ENCODE data around the gene MAFG.

MAFG gene

GRCh38 chr17:81903896-81904599 lies 23.5 kb downstream of the MAFG start:
- peaks cover 2% of the 10 kb centered on the region for H3K4me1 ChIP-seq (ENCODE audit: insufficient read depth, poor library complexity, severe bottlenecking)
- H3K27ac ChIP-seq (ENCODE audit: poor library complexity, severe bottlenecking): no peak overlapping the region
- peaks cover 47% of the 10 kb centered on the region for H3K36me3 ChIP-seq (ENCODE audit: low read depth)
- no peaks in the 10 kb centered on the region for H3K9me3 ChIP-seq (ENCODE audit: severe bottlenecking)
- no peak for ATAC-seq (ENCODE audit: low read depth)
- peak; percentile 61 for DNase-seq (ENCODE audit: low spot score)
- H3K4me3 ChIP-seq (ENCODE audit: severe bottlenecking): no peak overlapping the region
- TF ChIP-seq, protein P1, sequence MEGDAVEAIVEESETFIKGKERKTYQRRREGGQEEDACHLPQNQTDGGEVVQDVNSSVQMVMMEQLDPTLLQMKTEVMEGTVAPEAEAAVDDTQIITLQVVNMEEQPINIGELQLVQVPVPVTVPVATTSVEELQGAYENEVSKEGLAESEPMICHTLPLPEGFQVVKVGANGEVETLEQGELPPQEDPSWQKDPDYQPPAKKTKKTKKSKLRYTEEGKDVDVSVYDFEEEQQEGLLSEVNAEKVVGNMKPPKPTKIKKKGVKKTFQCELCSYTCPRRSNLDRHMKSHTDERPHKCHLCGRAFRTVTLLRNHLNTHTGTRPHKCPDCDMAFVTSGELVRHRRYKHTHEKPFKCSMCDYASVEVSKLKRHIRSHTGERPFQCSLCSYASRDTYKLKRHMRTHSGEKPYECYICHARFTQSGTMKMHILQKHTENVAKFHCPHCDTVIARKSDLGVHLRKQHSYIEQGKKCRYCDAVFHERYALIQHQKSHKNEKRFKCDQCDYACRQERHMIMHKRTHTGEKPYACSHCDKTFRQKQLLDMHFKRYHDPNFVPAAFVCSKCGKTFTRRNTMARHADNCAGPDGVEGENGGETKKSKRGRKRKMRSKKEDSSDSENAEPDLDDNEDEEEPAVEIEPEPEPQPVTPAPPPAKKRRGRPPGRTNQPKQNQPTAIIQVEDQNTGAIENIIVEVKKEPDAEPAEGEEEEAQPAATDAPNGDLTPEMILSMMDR (IDR thresholded peaks at IDR 0.05; ENCODE audit: poor library complexity, severe bottlenecking): no peak
- no peaks in the 10 kb centered on the region for H3K27me3 ChIP-seq (ENCODE audit: insufficient read depth, poor library complexity, severe bottlenecking)

DNA sequence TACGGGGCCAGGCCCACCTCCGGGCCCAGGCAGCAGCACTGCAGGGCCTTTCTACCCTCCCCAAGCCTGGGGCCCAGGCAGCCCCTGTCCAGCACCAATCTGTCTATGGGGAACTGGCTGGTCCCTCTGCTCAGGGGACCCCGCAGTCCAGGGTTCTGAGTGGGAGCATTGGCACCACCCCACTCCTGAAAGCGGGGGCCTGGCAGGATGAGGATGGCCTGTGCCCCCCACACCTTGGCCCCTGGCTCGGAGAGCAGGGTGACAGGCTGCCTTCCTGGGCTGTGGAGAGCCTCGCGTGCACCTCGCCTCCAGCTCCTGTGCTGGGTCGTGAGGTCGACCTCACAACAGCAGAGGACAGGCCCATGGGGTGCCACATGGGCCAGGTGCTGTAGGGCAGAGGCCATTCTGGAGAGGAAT lies 24.1 kb downstream of the MAFG start:
- TF ChIP-seq, protein P1 (IDR thresholded peaks at IDR 0.05; ENCODE audit: poor library complexity, severe bottlenecking): no peak
- Histone ChIP-seq H3K4me1 (ENCODE audit: insufficient read depth, poor library complexity, severe bottlenecking) (peaks cover 8% of the 10 kb centered on the region), H3K27ac (ENCODE audit: poor library complexity, severe bottlenecking) (no peak overlapping the region)

GRCh38 chr17:81902653-81903414 lies 24.7 kb downstream of the MAFG start:
- Histone ChIP-seq H3K36me3 (ENCODE audit: low read depth) (peaks cover 44% of the 10 kb centered on the region), H3K4me3 (ENCODE audit: severe bottlenecking) (no peak overlapping the region), H3K9me3 (ENCODE audit: severe bottlenecking) (no peaks in the 10 kb centered on the region), H3K27me3 (ENCODE audit: insufficient read depth, poor library complexity, severe bottlenecking) (no peaks in the 10 kb centered on the region), H3K27ac (ENCODE audit: poor library complexity, severe bottlenecking) (no peak overlapping the region), H3K4me1 (ENCODE audit: insufficient read depth, poor library complexity, severe bottlenecking) (peaks cover 14% of the 10 kb centered on the region)
- ATAC-seq (ENCODE audit: low read depth) (no peak; the same call in 2 of the 3 replicates), DNase-seq (ENCODE audit: low spot score) (peak; percentile 68)
- TF ChIP-seq, protein P1 (IDR thresholded peaks at IDR 0.05; ENCODE audit: poor library complexity, severe bottlenecking): no peak

More for the DNA sequence above, 24.1 kb downstream of the MAFG start:
- Histone ChIP-seq H3K36me3 (ENCODE audit: low read depth) (peaks cover 45% of the 10 kb centered on the region), H3K4me3 (ENCODE audit: severe bottlenecking) (no peak overlapping the region), H3K9me3 (ENCODE audit: severe bottlenecking) (no peaks in the 10 kb centered on the region), H3K27me3 (ENCODE audit: insufficient read depth, poor library complexity, severe bottlenecking) (no peaks in the 10 kb centered on the region)
- peak; percentile 61 for DNase-seq (ENCODE audit: low spot score)
- no peak for ATAC-seq (ENCODE audit: low read depth)

DNA sequence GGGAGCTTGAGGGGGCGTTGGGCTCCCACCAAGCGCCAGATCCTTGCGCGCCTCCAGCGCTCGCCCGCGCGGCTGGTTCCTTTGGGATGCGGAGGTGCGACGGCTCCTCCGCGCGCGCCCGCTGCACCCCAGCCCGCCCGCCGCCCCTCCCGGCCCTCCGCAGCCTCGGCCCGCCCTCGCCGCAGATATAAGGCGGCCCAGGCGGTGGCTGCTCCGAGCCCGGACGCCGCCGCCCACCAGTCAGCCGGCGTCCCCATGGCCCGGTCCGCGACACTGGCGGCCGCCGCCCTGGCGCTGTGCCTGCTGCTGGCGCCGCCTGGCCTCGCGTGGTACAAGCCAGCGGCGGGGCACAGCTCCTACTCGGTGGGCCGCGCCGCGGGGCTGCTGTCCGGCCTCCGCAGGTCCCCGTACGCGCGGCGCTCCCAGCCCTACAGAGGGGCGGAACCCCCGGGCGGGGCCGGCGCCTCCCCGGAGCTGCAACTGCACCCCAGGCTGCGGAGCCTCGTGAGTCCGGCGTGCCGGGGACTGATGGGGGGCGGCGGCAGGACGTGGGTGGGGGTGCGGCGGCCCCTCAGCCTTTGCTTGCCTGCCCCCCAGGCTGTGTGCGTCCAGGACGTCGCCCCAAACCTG lies 25.4 kb downstream of the MAFG start, which contains the start of gene NPB:
Gene NPB, plus strand, starts transcription at position 216 of the 630 bp plus-strand sequence. Its CDS starts 40 bp downstream, at position 256.
- peak; percentile 59 for DNase-seq (ENCODE audit: low spot score)

More for the DNA sequence above, 25.4 kb downstream of the MAFG start, which contains the start of gene NPB:
- no peaks in the 10 kb centered on the region for H3K9me3 ChIP-seq (ENCODE audit: severe bottlenecking)
- H3K27ac ChIP-seq (ENCODE audit: poor library complexity, severe bottlenecking): no peak within 1 kb of the TSS
- H3K4me3 ChIP-seq (ENCODE audit: severe bottlenecking): peak within 1 kb of the TSS; percentile 9
- peaks cover 44% of the 10 kb centered on the region for H3K36me3 ChIP-seq (ENCODE audit: low read depth)
- TF ChIP-seq, protein P1 (IDR thresholded peaks at IDR 0.05; ENCODE audit: poor library complexity, severe bottlenecking): no peak
- H3K27me3 ChIP-seq (ENCODE audit: insufficient read depth, poor library complexity, severe bottlenecking): no peaks in the 10 kb centered on the region
- peak; percentile 4 for ATAC-seq (ENCODE audit: low read depth)
- peaks cover 20% of the 10 kb centered on the region for H3K4me1 ChIP-seq (ENCODE audit: insufficient read depth, poor library complexity, severe bottlenecking)
